Astrocyte of the spinal cord (primary cell): Measurements from ENCODE around the gene RASEF.

Experiments used
- DNase-seq: peaks from one replicate; pipeline ENCODE4 v3.0.0; 2011; ENCODE audit warnings: low read depth, low spot score
- H3K4me3 ChIP-seq: 2 replicates; pipeline ENCODE4 v1.5.1; 2011; ENCODE audit warnings: low read depth, mild to moderate bottlenecking, low read length, moderate library complexity
- CTCF ChIP-seq: IDR thresholded peaks from 2 replicates; pipeline ENCODE4 v1.5.1; 2012; ENCODE audit warnings: low read depth, mild to moderate bottlenecking, low read length, inconsistent platforms
- in situ Hi-C: cut with HindIII; loops from 2 replicates; pipeline ENCODE4 v1.10.0; 2017; ENCODE audit warnings: low sequenced_read_pairs

Gene RASEF

GRCh38 chr9:83060556-83060955 is 2.4 kb downstream of the RASEF start:
- no peak for DNase-seq
- no peak for TF ChIP-seq CTCF
- no peak overlapping the region for H3K4me3 ChIP-seq
- in situ Hi-C loops: no loop called here

- no peak for DNase-seq
- in situ Hi-C loops: no loop called here
- no peak overlapping the region for H3K4me3 ChIP-seq
- TF ChIP-seq CTCF: no peak
Measured at GRCh38 chr9:83059417-83059816, 3.5 kb downstream of the RASEF start.

GRCh38 chr9:83056911-83057310 is 6.0 kb downstream of the RASEF start:
- in situ Hi-C loops: no loop called here
- TF ChIP-seq CTCF: no peak
- DNase-seq: no peak
- no peak overlapping the region for H3K4me3 ChIP-seq

- DNase-seq: no peak
- in situ Hi-C loops: no loop called here
- no peak overlapping the region for H3K4me3 ChIP-seq
- no peak for TF ChIP-seq CTCF
Measured at GRCh38 chr9:83056174-83056573, 6.8 kb downstream of the RASEF start.

GRCh38 chr9:83047839-83048775 is 14.8 kb downstream of the RASEF start:
- TF ChIP-seq CTCF: no peak
- no peak overlapping the region for H3K4me3 ChIP-seq
- DNase-seq: peak; percentile 91
- in situ Hi-C loops: no loop called here

- in situ Hi-C loops: no loop called here
- H3K4me3 ChIP-seq: no peak overlapping the region
- TF ChIP-seq CTCF: no peak
- DNase-seq: peak; percentile 36
Measured at GRCh38 chr9:83043597-83043996, 19.3 kb downstream of the RASEF start.
